ENCODE data around the gene TTC4. TPM values are rescaled to one million over a fixed set of nuclear protein-coding genes. Genes with fewer than 3 reads are reported as not detected.

The TTC4 gene
- total RNA-seq = 27.6 and 29.2 TPM in 2 replicates

DNA sequence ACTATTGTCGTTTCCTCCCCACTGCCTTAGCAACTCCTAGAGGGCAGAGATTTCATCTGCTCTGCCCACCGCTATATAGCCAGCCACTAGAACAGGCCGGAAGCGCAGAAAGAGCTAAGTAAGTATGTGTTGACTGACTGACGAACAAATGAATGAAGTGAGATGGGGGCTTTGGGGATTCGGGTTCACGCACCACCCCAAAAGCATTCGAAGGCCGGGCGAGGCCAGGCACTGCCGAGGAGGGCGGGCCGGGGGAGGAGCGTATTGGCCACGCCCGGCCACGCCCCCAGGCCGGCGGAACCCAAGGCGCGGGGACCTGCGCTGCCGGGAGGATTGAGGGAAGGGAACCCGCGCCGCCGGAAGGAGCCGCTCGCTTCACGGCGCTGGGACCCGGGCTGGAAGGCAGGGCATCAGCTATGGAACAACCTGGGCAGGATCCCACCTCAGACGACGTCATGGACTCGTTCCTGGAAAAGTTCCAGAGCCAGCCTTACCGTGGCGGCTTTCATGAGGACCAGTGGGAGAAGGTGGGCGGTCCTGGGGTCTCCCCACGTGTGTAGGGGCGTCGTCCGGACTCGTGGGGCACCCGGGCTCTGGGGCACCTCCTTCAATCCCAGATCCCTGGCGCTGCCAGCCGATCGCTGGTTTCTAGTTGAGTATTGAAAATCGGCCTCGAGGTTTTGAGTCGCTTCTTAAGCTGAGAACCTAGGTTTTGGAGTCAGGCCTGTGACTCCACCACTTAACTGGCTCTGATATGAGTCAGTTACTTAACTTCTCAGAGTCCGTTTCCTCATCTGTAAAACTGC, at the start of gene TTC4:
Gene TTC4 (plus strand): TSS at position 369 of the 806 bp plus-strand sequence. CDS start 48 bp downstream, at position 417.

DNA sequence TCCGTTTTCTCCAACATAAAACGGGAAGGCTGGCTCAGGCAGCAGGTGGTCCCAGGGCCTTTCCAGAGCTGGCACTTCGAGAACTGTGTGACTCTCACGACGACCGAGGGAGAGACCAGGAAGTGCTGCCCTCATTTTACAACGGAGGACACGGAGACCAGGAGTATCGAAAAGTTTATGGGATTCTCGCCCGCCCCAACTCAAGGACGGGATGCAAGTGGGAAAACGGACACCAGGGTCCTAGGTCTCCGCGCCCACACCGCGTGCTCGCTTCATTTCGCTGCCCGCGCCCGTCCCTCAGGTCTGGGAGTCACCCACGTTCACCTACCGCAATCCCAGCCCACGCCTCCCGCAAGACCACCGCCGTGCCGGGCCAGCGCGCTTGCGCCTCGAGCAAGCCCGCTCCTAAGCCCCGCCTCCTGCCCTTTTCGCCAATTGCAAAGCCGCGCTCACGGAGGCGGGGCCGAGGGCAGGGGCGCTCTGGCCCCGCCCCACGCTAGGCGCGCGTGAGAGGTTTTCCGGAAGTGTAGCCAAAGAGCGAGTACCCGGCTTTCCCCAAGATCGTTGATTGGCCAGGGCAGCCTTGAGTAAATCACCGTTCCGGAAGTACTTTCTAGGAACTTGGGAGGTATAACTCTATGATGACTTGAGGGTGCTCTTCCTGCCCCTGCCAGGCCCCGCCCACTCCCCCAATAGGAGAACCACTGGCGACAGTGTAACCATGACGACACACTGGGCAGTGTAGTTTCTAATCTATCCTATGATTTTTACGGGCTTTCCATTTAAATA, 48.7 kb downstream of the TTC4 start, which contains the start of gene PARS2:
Gene PARS2 (minus strand): TSS at position 391 of the 789 bp plus-strand sequence. CDS start 5,362 bp downstream, outside the sequence.

Other genes with a start within 250 kb of the TTC4 start
- gene ACOT11, start 167.6 kb upstream of the TTC4 start, total RNA-seq = 3.3 and 5.1 TPM in 2 replicates
- gene FAM151A, start 92.3 kb upstream of the TTC4 start, total RNA-seq = not detected in 2 replicates
- 0.07 TPM in 1 of 2 replicates, not detected in the other for gene MROH7, start 74.1 kb upstream of the TTC4 start, total RNA-seq
- gene PARS2, start 48.7 kb downstream of the TTC4 start, total RNA-seq = 2.8 and 5.1 TPM in 2 replicates
- gene TTC22, start 85.5 kb downstream of the TTC4 start, total RNA-seq = not detected in 2 replicates
- 135 and 145 TPM in 2 replicates for gene DHCR24, start 171.3 kb downstream of the TTC4 start, total RNA-seq

Data from mammary microvascular endothelial cell (primary cell).